Measurements from ENCODE around the gene CPSF3.

The CPSF3 gene

DNA sequence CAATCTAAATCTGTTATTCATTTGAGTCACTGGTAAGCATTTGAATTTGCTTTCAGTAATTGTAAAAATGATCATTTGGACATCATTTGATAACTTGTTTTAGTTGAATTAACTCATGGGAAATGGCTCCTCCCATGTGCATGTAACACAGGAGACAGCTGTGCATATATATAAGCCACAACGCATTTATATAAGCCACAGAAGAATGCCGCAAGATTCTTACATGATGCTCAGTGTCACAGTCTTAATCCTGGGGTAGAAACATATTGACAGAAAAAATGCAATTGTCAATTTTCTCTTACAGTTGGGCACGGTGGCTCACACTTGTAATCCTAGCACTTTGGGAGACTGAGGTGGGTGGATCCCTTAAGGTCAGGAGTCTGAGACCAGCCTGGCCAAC lies 37.6 kb downstream of the CPSF3 start:
- H3K27ac ChIP-seq = no peak overlapping the region
- TF ChIP-seq CTCF (conservative IDR thresholded peaks at IDR 0.05; ENCODE audit: low read depth) = no peak
- ChIA-PET POLR2A (ENCODE audit: low non-redundant PET) (no interaction called here), CTCF (no interaction called here)
- DNase-seq (ENCODE audit: low spot score) = no peak

GRCh38 chr2:9462313-9462712 lies 38.9 kb downstream of the CPSF3 start:
- CTCF ChIA-PET = no interaction called here
- POLR2A ChIA-PET (ENCODE audit: low non-redundant PET) = no interaction called here
- TF ChIP-seq CTCF (conservative IDR thresholded peaks at IDR 0.05; ENCODE audit: low read depth) = no peak
- H3K27ac ChIP-seq = no peak overlapping the region
- DNase-seq (ENCODE audit: low spot score) = no peak

DNA sequence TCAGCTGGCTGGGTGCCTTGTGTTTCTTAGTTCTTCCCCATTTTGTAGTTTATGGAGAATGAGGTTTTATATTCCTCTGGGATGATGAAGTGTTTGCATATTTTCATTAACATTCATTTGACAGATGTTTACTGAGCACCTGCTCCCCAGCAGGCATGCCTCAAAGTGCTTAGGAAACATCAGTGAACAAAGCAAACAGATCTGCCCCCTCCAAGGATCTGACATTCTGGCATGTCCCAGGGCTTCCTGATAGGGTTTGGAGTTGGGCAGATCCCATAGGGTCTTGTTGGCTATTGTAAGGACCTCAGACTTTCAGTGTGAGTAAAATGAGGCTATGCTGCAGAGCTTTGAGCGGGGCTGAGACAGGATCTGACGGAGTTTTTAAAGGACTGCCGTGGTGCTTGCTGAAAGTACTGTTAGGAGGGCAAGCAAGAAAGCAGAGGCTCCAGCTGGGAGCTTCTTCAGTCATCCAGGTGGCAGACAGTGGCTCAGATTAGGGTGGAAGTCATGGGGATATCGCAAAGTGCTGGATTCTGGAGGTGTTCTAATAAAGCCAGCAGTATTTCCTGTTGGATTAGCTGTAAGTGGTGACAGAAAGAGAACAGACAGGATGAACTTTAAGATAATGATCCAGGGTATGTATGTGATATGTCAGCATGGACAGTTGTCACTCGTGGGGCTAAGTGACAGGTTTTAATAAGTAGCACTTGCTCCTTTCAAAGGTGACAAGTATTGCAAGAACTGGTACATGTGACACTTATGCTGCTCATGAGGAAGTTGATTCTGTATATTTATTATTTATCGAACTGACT lies 39.6 kb downstream of the CPSF3 start:
- ChIA-PET POLR2A (ENCODE audit: low non-redundant PET) (no interaction called here), CTCF (interaction anchor here (0.8 kb wide), 1 partner anchor 15 kb away, joined by 3 read pairs; no protein-coding TSS in a partner anchor)
- TF ChIP-seq CTCF (conservative IDR thresholded peaks at IDR 0.05; ENCODE audit: low read depth) = no peak
- no peak overlapping the region for H3K27ac ChIP-seq
- DNase-seq (ENCODE audit: low spot score) = no peak

DNA sequence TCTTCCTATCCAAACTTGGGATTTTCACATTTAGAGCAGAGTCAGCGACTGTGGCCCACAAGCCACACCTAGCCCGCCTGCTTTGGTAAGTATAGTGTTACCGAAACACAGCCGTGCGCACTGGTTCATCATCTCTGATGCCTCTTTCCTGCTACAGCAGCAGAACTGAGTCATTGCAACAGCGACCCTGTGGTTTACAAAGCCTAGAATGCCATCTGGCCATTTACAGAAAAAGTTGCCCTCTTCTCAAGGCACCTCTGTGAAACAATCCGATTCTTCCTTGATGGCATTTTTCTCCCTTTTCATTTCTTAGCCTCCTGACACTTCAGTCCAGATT lies 40.2 kb downstream of the CPSF3 start:
- no peak for DNase-seq (ENCODE audit: low spot score)
- ChIA-PET POLR2A (ENCODE audit: low non-redundant PET) (no interaction called here), CTCF (no interaction called here)
- no peak overlapping the region for H3K27ac ChIP-seq
- TF ChIP-seq CTCF (conservative IDR thresholded peaks at IDR 0.05; ENCODE audit: low read depth) = no peak

DNA sequence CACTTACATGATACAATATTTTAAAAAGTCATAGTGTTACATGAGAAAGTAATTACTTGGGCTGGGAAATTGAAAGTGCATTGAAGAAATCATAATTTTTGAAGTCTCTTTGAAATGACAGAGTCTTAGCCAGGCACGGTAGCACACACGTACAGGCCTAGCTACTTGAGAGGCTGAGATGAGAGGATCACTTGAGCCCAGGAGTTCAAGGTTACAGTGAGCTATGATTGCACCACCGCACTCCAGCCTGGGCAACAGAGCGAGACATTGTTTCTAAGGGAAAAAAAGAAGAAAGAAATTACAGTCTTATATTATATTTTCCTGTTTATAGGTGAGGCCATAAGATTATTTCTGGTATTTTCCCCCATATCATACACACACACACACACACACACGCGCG lies 41.7 kb downstream of the CPSF3 start:
- no peak overlapping the region for H3K27ac ChIP-seq
- CTCF ChIA-PET = interaction anchor here (0.6 kb wide), 1 partner anchor 95 kb away, joined by 4 read pairs; no protein-coding TSS in a partner anchor
- POLR2A ChIA-PET (ENCODE audit: low non-redundant PET) = interaction anchor here (0.7 kb wide), 1 partner anchor 38 kb away, joined by 3 read pairs; no protein-coding TSS in a partner anchor
- no peak for TF ChIP-seq CTCF (conservative IDR thresholded peaks at IDR 0.05; ENCODE audit: low read depth)
- DNase-seq (ENCODE audit: low spot score) = no peak

DNA sequence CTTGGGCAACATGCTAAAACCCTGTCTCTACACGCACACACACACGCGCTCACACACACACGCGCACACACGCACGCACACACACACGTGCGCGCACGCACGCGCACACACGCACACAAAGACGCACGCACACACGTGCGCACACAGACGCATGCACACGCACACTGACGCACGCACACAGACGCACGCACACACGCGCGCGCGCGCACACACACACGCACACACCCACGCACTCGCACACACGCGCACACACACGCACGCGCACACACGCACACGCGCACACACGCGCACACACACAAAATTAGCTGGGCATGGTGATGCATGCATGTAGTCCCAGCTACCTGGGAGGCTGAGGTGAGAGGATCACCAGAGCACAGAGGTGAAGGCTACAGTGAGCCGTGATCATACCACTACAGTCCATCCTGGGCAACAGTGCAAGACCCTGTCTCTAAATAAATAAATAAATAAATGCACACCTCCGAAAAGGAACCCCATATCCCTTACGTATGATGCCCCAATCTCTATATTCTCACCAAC lies 42.8 kb downstream of the CPSF3 start:
- ChIA-PET POLR2A (ENCODE audit: low non-redundant PET) (no interaction called here), CTCF (interaction anchor here (0.6 kb wide), 1 partner anchor 32 kb away, joined by 8 read pairs; no protein-coding TSS in a partner anchor)
- no peak overlapping the region for H3K27ac ChIP-seq
- no peak for DNase-seq (ENCODE audit: low spot score)
- no peak for TF ChIP-seq CTCF (conservative IDR thresholded peaks at IDR 0.05; ENCODE audit: low read depth)
